Lung (tissue), 16 donors: ENCODE results near the gene C1QL3. TPM values are rescaled to one million over a fixed set of nuclear protein-coding genes. Genes with fewer than 3 reads are reported as not detected.

Source experiments
- ATAC-seq: fragments of 200-7000 bp; cut with Tn5 transposase; one replicate; pipeline ENCODE4 v1.9.1; 2020; ENCODE audit warnings: moderate number of reproducible peaks; ENCODE audit not compliant: insufficient read depth, low FRiP score
- DNase-seq, 3 donors: peaks; one replicate each; pipeline ENCODE4 v3.0.0-alpha.2; 2013 to 2017
- H3K27ac ChIP-seq, 2 donors: one replicate each; pipeline ENCODE4 v1.5.1; 2013; ENCODE audit warnings: mild to moderate bottlenecking in 2 of 2, moderate library complexity in 2 of 2, control low read depth in 1 of 2, inconsistent platforms in 1 of 2, low read depth in 1 of 2, low read length in 1 of 2
- H3K27me3 ChIP-seq, 3 donors: one replicate each; pipeline ENCODE4 v1.5.1; 2013; ENCODE audit warnings: low read length in 2 of 3; ENCODE audit not compliant: control insufficient read depth in 3 of 3, insufficient read depth in 3 of 3
- H3K36me3 ChIP-seq, 4 donors: one replicate each; pipeline ENCODE4 v1.5.1; 2013; ENCODE audit warnings: low read length in 4 of 4, mild to moderate bottlenecking in 1 of 4, moderate library complexity in 1 of 4; ENCODE audit not compliant: control insufficient read depth in 4 of 4, insufficient read depth in 4 of 4
- H3K4me1 ChIP-seq, 5 donors: one replicate each; pipeline ENCODE4 v1.5.1; 2013; ENCODE audit warnings: low read length in 5 of 5, mild to moderate bottlenecking in 2 of 5, moderate library complexity in 1 of 5; ENCODE audit not compliant: control insufficient read depth in 5 of 5, insufficient read depth in 5 of 5
- H3K4me3 ChIP-seq: one replicate; pipeline ENCODE4 v1.5.1; 2013; ENCODE audit warnings: mild to moderate bottlenecking, control low read depth, moderate library complexity
- H3K9ac ChIP-seq, 2 donors: one replicate each; pipeline ENCODE4 v1.5.1; 2013; ENCODE audit warnings: low read length in 2 of 2, control low read depth in 1 of 2; ENCODE audit not compliant: insufficient read depth in 1 of 2
- H3K9me3 ChIP-seq, 4 donors: one replicate each; pipeline ENCODE4 v1.5.1; 2013; ENCODE audit warnings: low read length in 3 of 4, mild to moderate bottlenecking in 1 of 4, moderate library complexity in 1 of 4; ENCODE audit not compliant: control insufficient read depth in 4 of 4, insufficient read depth in 3 of 4
- WGBS, 2 donors: extraction: QIAGEN DNeasy Blood & Tissue Kit; methylation state at CpG; one replicate each; pipeline ENCODE4 v1.1.7; 2013; 5-methylcytosine and 5-hydroxymethylcytosine counted together
- long read RNA-seq, 5 donors: transcript quantifications; one replicate each; lab custom pipeline, GENCODE V29; 2026
- polyA plus RNA-seq, 2 donors: library from polyadenylated mRNA; stranded (reverse); fragments of 200-250 nt; gene quantifications; one replicate each; pipeline ENCODE4 v1.2.1, GENCODE V29; 2013
- total RNA-seq, 2 donors: library from RNA; depleted of rRNA in 1 of 2; stranded (reverse); fragments of >200 nt in 1 of 2; gene quantifications; one replicate each; pipeline ENCODE4 v1.2.1, GENCODE V29; 2014 to 2021
- TF ChIP-seq, protein P1 (sequence below): IDR thresholded peaks from 2 replicates; pipeline ENCODE4 v1.5.1; 2012; ENCODE audit warnings: mild to moderate bottlenecking; ENCODE audit errors: control extremely low read depth, extremely low read depth
- donor health status: control.
- donor health status: control.
- donor health status: Bipolar disorder and iron deficiency.
- donor health status: healthy.
- donor health status: DM: yes; HTN: yes; CAD: no.

The C1QL3 gene
- total RNA-seq (not detected), polyA plus RNA-seq (under 1 TPM in 1 of 2 donors, not detected in 1; 0.02 TPM)
- long read RNA-seq, donor 1, result 0 reads
- long read RNA-seq, donor 2, result 0 reads
- long read RNA-seq, donor 3, result 0 reads
- long read RNA-seq, donor 4, result 0 reads
- long read RNA-seq, donor 5, result 0 reads

- TF ChIP-seq, protein P1, sequence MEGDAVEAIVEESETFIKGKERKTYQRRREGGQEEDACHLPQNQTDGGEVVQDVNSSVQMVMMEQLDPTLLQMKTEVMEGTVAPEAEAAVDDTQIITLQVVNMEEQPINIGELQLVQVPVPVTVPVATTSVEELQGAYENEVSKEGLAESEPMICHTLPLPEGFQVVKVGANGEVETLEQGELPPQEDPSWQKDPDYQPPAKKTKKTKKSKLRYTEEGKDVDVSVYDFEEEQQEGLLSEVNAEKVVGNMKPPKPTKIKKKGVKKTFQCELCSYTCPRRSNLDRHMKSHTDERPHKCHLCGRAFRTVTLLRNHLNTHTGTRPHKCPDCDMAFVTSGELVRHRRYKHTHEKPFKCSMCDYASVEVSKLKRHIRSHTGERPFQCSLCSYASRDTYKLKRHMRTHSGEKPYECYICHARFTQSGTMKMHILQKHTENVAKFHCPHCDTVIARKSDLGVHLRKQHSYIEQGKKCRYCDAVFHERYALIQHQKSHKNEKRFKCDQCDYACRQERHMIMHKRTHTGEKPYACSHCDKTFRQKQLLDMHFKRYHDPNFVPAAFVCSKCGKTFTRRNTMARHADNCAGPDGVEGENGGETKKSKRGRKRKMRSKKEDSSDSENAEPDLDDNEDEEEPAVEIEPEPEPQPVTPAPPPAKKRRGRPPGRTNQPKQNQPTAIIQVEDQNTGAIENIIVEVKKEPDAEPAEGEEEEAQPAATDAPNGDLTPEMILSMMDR, result no peak
- H3K27ac ChIP-seq, result no peak within 1 kb of the TSS
- no peak within 1 kb of the TSS for H3K9ac ChIP-seq
- H3K27me3 ChIP-seq, result peaks cover 13 to 67% (median 60%) of the 10 kb centered on the region in 3 donors
- ATAC-seq, result peak; percentile 12
- H3K4me1 ChIP-seq, result peaks cover 0 to 16% (median 7%) of the 10 kb centered on the region in 5 donors
- H3K9me3 ChIP-seq, result peaks cover 0 to 1% (median 0%) of the 10 kb centered on the region in 4 donors
- peak; percentile 29 to 52 (median 37) for DNase-seq
- 2 to 3% methylated on average over 56 to 68 of the region's 68 CpGs for WGBS, 2 donors
- peaks cover 0 to 3% (median 0%) of the 10 kb centered on the region in 4 donors for H3K36me3 ChIP-seq
- peak within 1 kb of the TSS; percentile 21 for H3K4me3 ChIP-seq
Observed at GRCh38 chr10:16521311-16522016, at the start of gene C1QL3. Gene C1QL3, minus strand, starts transcription at chr10:16521879. Its CDS starts 814 bp downstream, at chr10:16521065.

DNA sequence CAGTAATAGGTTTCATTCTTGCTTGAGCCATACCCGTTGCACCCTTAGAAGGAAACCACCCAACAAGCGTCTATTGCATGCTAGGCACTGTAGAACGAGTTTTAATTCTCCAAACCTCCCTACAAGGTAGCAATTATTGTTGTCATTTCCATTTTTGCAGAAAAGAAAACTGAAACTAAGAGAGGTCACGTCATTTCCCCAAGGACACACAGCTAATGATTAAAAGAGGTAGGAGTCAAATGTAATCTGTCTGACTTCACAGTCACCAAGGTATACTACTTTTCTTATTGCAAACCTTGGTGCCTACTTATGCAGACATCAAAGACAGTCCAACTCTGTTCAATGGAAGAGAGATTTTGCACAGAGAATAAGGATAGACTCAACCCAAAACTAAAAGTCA, 49.1 kb upstream of the C1QL3 start:
- Histone ChIP-seq H3K4me1 (no peaks in the 10 kb centered on the region), H3K27me3 (no peaks in the 10 kb centered on the region), H3K4me3 (no peak overlapping the region), H3K9ac (no peak overlapping the region), H3K27ac (no peak overlapping the region), H3K36me3 (no peaks in the 10 kb centered on the region), H3K9me3 (no peaks in the 10 kb centered on the region)
- DNase-seq, result no peak
- WGBS, 2 donors, result 71 to 86% methylated on average over 4 of the region's 4 CpGs
- TF ChIP-seq, protein P1, result no peak
- no peak for ATAC-seq

- Histone ChIP-seq H3K27ac (no peak overlapping the region), H3K4me1 (no peaks in the 10 kb centered on the region), H3K36me3 (no peaks in the 10 kb centered on the region), H3K9me3 (no peaks in the 10 kb centered on the region), H3K4me3 (no peak overlapping the region), H3K9ac (no peak overlapping the region), H3K27me3 (no peaks in the 10 kb centered on the region)
- ATAC-seq, result no peak
- TF ChIP-seq, protein P1, result no peak
- WGBS, 2 donors, result 46 to 54% methylated on average over 7 of the region's 7 CpGs
- no peak for DNase-seq
Observed at GRCh38 chr10:16566202-16566805, 44.6 kb upstream of the C1QL3 start.
